GM19395 (cell line): ENCODE results near the gene RERE.
A peak's percentile ranks its signal among the peaks of the same experiment; 100 is the strongest.

Source experiments
- ATAC-seq: cut with Tn5 transposase; IDR thresholded peaks from one replicate; pipeline ENCODE4 v1.9.1; 2021; ENCODE audit warnings: mild to moderate bottlenecking, moderate library complexity; ENCODE audit not compliant: unreplicated experiment

RERE gene

GRCh38 chr1:8670371-8670818 lies 147.0 kb downstream of the RERE start:
- no peak for ATAC-seq

DNA sequence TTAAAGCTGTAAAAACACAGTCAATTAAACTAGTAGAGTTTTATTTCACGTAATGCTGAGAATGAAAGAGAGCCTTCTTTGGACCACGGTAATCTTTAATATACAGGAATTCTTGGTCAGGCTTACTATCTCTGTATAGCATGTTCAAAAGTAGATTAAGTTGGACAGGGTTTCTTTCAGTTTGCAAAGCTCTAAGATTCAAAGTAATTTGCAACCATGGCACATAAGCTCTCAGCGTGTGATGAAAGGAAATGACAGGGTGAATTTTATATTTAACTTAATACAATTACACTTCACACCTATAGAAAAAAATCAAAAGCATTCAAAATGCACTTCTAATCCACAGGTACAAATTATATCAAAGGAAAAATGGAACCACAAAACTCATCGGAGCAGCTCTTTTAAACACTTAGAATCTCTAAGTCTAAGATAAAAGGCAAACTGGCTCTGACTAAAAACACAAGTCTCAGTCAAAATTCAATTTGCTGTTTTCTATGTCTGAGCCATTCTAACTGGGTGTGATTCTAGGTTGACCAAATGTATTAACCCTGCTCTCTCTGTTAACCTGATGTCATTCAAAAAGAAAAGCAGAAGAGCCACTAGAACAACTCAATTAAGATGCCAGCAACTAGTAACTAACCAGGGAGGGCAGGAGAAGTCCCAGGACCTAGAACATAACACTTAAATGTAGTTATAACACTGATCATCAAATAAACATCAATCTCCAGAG lies 147.7 kb downstream of the RERE start:
- ATAC-seq: no peak

DNA sequence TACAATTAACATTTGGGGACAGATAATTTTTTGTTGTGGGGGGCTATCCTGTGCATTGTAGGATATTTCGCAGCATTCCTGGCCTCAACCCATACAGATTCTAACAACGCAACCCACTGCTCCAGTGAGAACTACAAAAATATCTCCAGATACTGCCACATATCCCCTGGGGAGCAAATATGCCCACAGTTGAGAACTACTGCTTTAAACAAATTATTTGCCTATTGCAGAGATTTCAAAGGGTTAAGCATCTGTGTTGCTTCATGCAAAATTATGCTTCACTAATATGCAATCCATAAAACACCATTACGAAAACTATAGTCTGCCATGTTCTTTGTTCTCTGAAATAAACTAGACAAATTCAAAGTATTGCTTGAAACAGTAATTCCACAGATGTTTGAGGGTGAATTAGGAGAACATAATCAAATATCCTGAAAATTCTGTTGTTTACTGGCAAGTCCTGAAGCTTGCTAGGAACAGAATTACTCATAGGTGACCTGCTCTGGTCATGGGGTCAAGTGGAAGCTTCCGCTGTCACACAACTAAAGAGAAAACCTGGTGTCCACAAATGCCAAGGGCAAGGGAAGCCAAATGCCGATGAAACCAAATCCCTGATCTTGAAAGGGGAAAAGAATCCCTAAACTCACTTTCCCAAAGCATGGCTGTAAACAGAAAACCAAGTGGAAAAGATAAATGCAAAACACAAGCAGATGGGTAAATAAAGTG lies 149.4 kb downstream of the RERE start:
- ATAC-seq: no peak

GRCh38 chr1:8666389-8667167 lies 150.9 kb downstream of the RERE start:
- ATAC-seq: no peak

GRCh38 chr1:8665833-8666232 lies 151.6 kb downstream of the RERE start:
- ATAC-seq: no peak

GRCh38 chr1:8664887-8665286 lies 152.6 kb downstream of the RERE start:
- no peak for ATAC-seq

DNA sequence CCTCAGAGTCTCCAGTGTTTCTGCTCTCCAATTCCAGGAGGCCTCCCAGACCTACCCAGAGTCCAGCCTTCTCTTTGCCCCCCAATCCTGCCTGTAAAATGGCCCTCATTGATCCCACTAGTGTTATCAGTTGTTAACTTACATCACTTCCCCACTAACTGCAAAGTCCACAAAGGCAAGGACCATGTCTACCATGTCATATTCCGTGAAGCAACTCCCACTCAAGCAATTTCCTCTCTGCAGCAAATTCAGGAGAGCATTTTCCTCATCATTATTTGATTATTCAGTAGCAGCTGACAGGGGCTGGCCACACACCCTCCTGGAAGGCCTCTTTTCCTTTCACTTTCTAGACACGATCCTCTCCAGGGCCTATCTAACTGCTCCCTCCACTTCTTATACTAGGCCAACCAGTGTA lies 153.5 kb downstream of the RERE start:
- ATAC-seq: no peak

- no peak for ATAC-seq
These were observed 154.2 kb downstream of the RERE start for GRCh38 chr1:8663090-8663802.

GRCh38 chr1:8662380-8663072 lies 154.9 kb downstream of the RERE start:
- no peak for ATAC-seq

GRCh38 chr1:8661185-8662110 lies 156.0 kb downstream of the RERE start:
- ATAC-seq: no peak

GRCh38 chr1:8660411-8660828 lies 157.0 kb downstream of the RERE start:
- no peak for ATAC-seq

- no peak for ATAC-seq
These were observed 157.8 kb downstream of the RERE start for GRCh38 chr1:8659593-8659992.

GRCh38 chr1:8653878-8654277 lies 163.6 kb downstream of the RERE start:
- no peak for ATAC-seq

DNA sequence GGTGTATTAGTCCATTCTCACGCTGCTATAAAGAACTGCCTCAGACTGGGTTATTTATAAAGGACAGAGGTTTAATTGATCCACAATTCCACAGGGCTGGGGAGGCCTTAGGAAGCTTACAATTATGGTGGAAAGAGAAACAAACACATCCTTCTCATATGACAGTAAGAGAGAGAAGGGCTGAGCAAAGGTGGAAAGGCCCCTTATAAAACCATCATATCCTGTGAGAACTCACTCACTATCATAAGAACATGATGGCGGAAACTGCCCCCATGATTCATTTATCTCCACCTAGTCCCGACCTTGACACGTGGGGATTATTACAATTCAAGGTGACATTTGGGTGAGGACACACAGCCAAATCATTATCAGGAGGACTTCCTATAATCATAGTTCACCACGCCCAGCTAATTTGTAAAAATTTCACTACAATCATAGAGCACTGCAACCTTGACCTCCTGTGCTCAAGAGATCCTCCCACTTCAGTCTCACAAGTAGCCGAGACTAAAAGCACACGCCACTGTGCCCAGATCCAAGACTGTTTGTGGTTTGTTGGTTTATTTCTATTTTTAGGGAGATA lies 164.9 kb downstream of the RERE start:
- no peak for ATAC-seq

- no peak for ATAC-seq
These were observed 165.5 kb downstream of the RERE start for GRCh38 chr1:8651962-8652361.

GRCh38 chr1:8651236-8651890 lies 166.1 kb downstream of the RERE start:
- no peak for ATAC-seq

DNA sequence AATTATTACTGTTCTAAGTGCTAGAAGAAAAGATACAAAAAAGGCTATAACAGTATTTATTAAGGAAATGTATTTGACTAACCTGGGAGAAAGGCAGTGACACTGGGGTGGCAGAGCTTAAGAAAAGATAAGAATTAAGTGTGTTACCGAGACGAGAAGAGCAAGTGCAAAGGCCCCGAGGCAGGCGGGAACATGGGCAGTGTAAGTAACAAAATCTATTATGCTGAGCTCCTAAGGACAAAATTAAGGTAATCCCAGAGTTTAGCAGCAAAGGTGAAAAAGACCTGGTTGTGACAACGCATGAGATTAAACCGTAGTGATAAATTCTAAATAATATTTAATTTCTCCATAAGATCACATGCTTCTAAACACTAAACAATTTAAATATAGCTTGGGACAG lies 167.6 kb downstream of the RERE start:
- no peak for ATAC-seq

- ATAC-seq: peak; percentile 52
These were observed 168.4 kb downstream of the RERE start for GRCh38 chr1:8649027-8649426.
